Right lobe of liver (tissue), 6 donors: ENCODE data around the gene AFDN. TPM values are rescaled to one million over a fixed set of nuclear protein-coding genes. Genes with fewer than 3 reads are reported as not detected.

Source experiments
- ATAC-seq, 4 donors: fragments of 200-7000 bp; cut with Tn5 transposase; one replicate each; pipeline ENCODE4 v1.9.1; 2020; ENCODE audit warnings: mild to moderate bottlenecking in 4 of 4, moderate library complexity in 4 of 4
- DNase-seq, 3 donors: peaks; one replicate each; pipeline ENCODE4 v3.0.0-alpha.2; 2020
- H3K27ac ChIP-seq, 3 donors: fragments of 200-600 bp; one replicate each; pipeline ENCODE4 v1.8.0; 2022
- H3K27me3 ChIP-seq, 2 donors: fragments of 200-600 bp; one replicate each; pipeline ENCODE4 v1.8.0; 2022
- H3K36me3 ChIP-seq, 4 donors: fragments of 200-600 bp; sonication (generic) in 1 of 4; one replicate each; pipeline versions ENCODE4 v1.5.1 to v1.8.0; 2017 to 2022; ENCODE audit warnings: control low read depth in 1 of 4
- H3K4me1 ChIP-seq, 4 donors: fragments of 200-600 bp; sonication (generic) in 1 of 4; one replicate each; pipeline versions ENCODE4 v1.5.1 to v1.8.0; 2017 to 2022; ENCODE audit warnings: control low read depth in 1 of 4
- H3K4me3 ChIP-seq, 3 donors: fragments of 200-600 bp; one replicate each; pipeline ENCODE4 v1.8.0; 2022
- H3K9me3 ChIP-seq, 4 donors: fragments of 200-600 bp; sonication (generic) in 1 of 4; one replicate each; pipeline versions ENCODE4 v1.5.1 to v1.8.0; 2017 to 2022; ENCODE audit warnings: control low read depth in 1 of 4
- POLR2A ChIP-seq: fragments of 450-650 bp; IDR thresholded peaks from one replicate; pipeline ENCODE4 v1.6.1; 2017; ENCODE audit warnings: antibody characterized with exemption, mild to moderate bottlenecking
- WGBS: methylation state at CpG from one replicate; pipeline ENCODE4 v1.1.6; 2018; ENCODE audit warnings: low coverage, low lambda C conversion rate; ENCODE audit not compliant: insufficient coverage; ENCODE audit errors: missing lambda C conversion rate; 5-methylcytosine and 5-hydroxymethylcytosine counted together
- intact Hi-C, 2 donors: fragments of 100-400 bp; cut with DNase I; formaldehyde crosslinking; loops; one replicate each; pipeline versions ENCODE4 v1.11.2 to v1.14.1; 2022
- total RNA-seq, 6 experiments: library from RNA; depleted of rRNA in 2 of 6; stranded (reverse); fragments of >200 nt in 2 of 6; fragmentation: NEBNext Ultra II Directional in 3 of 6; extraction: Animal tissue kit (Norgen Biotek cat#: 25700) in 3 of 6; gene quantifications; one replicate each; pipeline versions ENCODE4 v1.1.0 to v1.2.4, GENCODE V29; 2016 to 2023
- TF ChIP-seq, protein P1 (sequence below), 4 donors: fragments of 200-600 bp in 3 of 4; fragments of 450-650 bp in 1 of 4; IDR thresholded peaks; one replicate each; pipeline versions ENCODE4 v1.5.1 to v1.8.0; 2016 to 2022; ENCODE audit warnings: antibody characterized with exemption in 4 of 4, mild to moderate bottlenecking in 2 of 4
- donor health status: DM: no; HTN: yes; CAD: no.
- donor health status: DM: no; HTN: no; CAD: no.
- donor health status: DM: no; HTN: no; CAD: no.
- donor health status: DM: no; HTN: yes; CAD: no.
- donor health status: DM: no; HTN: yes; CAD: no.

The AFDN gene
- total RNA-seq, 6 experiments from 2014 or later: 77.0 to 106 (median 85.5) TPM

- intact Hi-C loops: no loop called here
- H3K36me3 ChIP-seq: no peaks in the 10 kb centered on the region
- H3K27ac ChIP-seq: no peak overlapping the region
- H3K4me3 ChIP-seq: no peak overlapping the region
- no peaks in the 10 kb centered on the region for H3K4me1 ChIP-seq
- no peaks in the 10 kb centered on the region for H3K27me3 ChIP-seq
- DNase-seq: no peak
- WGBS: 93% methylated on average over 6 of the region's 11 CpGs
- ATAC-seq: no peak
- TF ChIP-seq, protein P1, sequence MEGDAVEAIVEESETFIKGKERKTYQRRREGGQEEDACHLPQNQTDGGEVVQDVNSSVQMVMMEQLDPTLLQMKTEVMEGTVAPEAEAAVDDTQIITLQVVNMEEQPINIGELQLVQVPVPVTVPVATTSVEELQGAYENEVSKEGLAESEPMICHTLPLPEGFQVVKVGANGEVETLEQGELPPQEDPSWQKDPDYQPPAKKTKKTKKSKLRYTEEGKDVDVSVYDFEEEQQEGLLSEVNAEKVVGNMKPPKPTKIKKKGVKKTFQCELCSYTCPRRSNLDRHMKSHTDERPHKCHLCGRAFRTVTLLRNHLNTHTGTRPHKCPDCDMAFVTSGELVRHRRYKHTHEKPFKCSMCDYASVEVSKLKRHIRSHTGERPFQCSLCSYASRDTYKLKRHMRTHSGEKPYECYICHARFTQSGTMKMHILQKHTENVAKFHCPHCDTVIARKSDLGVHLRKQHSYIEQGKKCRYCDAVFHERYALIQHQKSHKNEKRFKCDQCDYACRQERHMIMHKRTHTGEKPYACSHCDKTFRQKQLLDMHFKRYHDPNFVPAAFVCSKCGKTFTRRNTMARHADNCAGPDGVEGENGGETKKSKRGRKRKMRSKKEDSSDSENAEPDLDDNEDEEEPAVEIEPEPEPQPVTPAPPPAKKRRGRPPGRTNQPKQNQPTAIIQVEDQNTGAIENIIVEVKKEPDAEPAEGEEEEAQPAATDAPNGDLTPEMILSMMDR (IDR thresholded peaks at IDR 0.05): no peak
- TF ChIP-seq POLR2A: no peak
- no peaks in the 10 kb centered on the region for H3K9me3 ChIP-seq
Observed at GRCh38 chr6:168004945-168005344, 178.2 kb downstream of the AFDN start.

- H3K36me3 ChIP-seq: no peaks in the 10 kb centered on the region
- no peaks in the 10 kb centered on the region for H3K4me1 ChIP-seq
- no peak overlapping the region for H3K4me3 ChIP-seq
- no peak overlapping the region for H3K27ac ChIP-seq
- no peaks in the 10 kb centered on the region for H3K27me3 ChIP-seq
- 89% methylated on average over 5 of the region's 6 CpGs for WGBS
- ATAC-seq (no peak), DNase-seq (no peak)
- no peaks in the 10 kb centered on the region for H3K9me3 ChIP-seq
- intact Hi-C loops: no loop called here
- TF ChIP-seq, protein P1 (IDR thresholded peaks at IDR 0.05): no peak
Observed at GRCh38 chr6:168005796-168006195, 179.1 kb downstream of the AFDN start.

DNA sequence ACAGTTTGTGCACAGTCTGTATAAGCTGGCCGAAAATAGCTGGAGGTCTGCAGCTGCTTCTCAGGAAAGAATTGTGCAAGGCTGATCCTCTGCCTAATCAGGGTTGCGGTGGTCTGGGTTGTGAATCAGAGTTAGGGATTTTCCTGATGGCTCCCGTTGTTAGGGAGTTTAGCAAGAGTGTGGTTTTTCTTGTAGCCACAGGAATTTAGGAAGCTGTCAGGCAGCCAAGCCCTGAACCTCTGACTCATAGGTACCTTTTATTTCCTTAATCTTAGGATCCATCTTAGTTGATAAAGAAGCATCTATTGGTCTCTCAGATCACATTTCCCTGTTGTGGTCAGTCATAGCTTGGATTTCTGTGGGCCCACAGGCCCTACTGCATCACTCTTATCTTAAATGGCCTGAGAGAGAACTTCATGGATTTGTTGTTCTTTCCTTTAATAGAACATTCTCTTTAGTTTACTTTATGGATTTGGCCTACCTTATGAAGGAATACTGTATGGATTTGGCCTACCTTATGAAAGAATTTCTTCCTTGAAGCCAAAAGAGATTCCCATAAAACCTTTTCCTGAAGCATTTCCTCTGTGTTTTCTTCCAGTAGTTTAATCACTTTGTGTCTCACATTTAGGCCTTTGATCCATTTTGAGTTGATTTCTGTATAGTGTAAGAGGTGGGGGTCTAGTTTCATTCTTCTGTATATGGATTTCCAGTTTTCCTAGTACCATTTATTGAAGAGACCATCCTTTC is 181.1 kb downstream of the AFDN start:
- DNase-seq (no peak), ATAC-seq (peak in 2 of 4 donors; percentile 32 to 69)
- Histone ChIP-seq H3K4me1 (no peaks in the 10 kb centered on the region), H3K27ac (no peak overlapping the region), H3K27me3 (no peaks in the 10 kb centered on the region), H3K9me3 (peaks cover 0 to 4% (median 0%) of the 10 kb centered on the region in 4 donors), H3K36me3 (no peaks in the 10 kb centered on the region), H3K4me3 (no peak overlapping the region)
- 42% methylated on average over 3 of the region's 3 CpGs for WGBS
- intact Hi-C loops: no loop called here
- TF ChIP-seq, protein P1 (IDR thresholded peaks at IDR 0.05): no peak
- no peak for TF ChIP-seq POLR2A

GRCh38 chr6:168009331-168009730 is 182.6 kb downstream of the AFDN start:
- Histone ChIP-seq H3K36me3 (no peaks in the 10 kb centered on the region), H3K4me1 (peaks cover 0 to under 1% (median 0%) of the 10 kb centered on the region in 4 donors), H3K27me3 (no peaks in the 10 kb centered on the region), H3K27ac (no peak overlapping the region), H3K9me3 (peaks cover 0 to 4% (median 0%) of the 10 kb centered on the region in 4 donors), H3K4me3 (no peak overlapping the region)
- TF ChIP-seq, protein P1 (IDR thresholded peaks at IDR 0.05): no peak
- TF ChIP-seq POLR2A: no peak
- no peak for ATAC-seq
- 79% methylated on average over 3 of the region's 3 CpGs for WGBS
- no peak for DNase-seq
- intact Hi-C loops: no loop called here
